Stimulated activated CD8-positive, alpha-beta memory T cell treated with anti-CD3 and anti-CD28 coated beads, Interleukin-4, amount 100 ng/mL, for 4 hours (primary cell): ENCODE measurements around the gene FBRSL1.
"Not testable (repeated sequence)": the region's sequence is repeated elsewhere in the genome, so short reads cannot be mapped to it uniquely, and the experiment has no call there.

Experiments
- DNase-seq, 2 donors: peaks; one replicate each; pipeline ENCODE4 v3.0.0-alpha.2; 2020; ENCODE audit warnings: low read depth in 2 of 2, low spot score in 1 of 2

The FBRSL1 gene

GRCh38 chr12:132489602-132490266 lies at the start of gene FBRSL1:
FBRSL1 (plus strand) TSS chr12:132490151.
- DNase-seq: peak; percentile 79 to 88

- DNase-seq: not testable (repeated sequence)
These were observed 49.5 kb upstream of the FBRSL1 start for GRCh38 chr12:132440420-132440819.

GRCh38 chr12:132441871-132442863 lies 47.8 kb upstream of the FBRSL1 start:
- no peak for DNase-seq

- no peak for DNase-seq
These were observed 46.9 kb upstream of the FBRSL1 start for GRCh38 chr12:132443091-132443490.

- no peak for DNase-seq
These were observed 45.7 kb upstream of the FBRSL1 start for GRCh38 chr12:132444283-132444682.

GRCh38 chr12:132444957-132445883 lies 44.7 kb upstream of the FBRSL1 start:
- peak; percentile 28 to 63 for DNase-seq

- peak in 1 of 2 donors; percentile 56 for DNase-seq
These were observed 43.9 kb upstream of the FBRSL1 start for GRCh38 chr12:132445884-132446632.

- DNase-seq: no peak
These were observed 43.2 kb upstream of the FBRSL1 start for GRCh38 chr12:132446633-132447326.

- DNase-seq: no peak
These were observed 42.6 kb upstream of the FBRSL1 start for GRCh38 chr12:132447327-132447720.

- DNase-seq: no peak
These were observed 42.1 kb upstream of the FBRSL1 start for GRCh38 chr12:132447731-132448462.

- DNase-seq: no peak
These were observed 41.5 kb upstream of the FBRSL1 start for GRCh38 chr12:132448463-132448820.

GRCh38 chr12:132449565-132450417 lies 40.2 kb upstream of the FBRSL1 start:
- no peak for DNase-seq

GRCh38 chr12:132450418-132451171 lies 39.4 kb upstream of the FBRSL1 start:
- DNase-seq: no peak

GRCh38 chr12:132451172-132451835 lies 38.6 kb upstream of the FBRSL1 start:
- no peak for DNase-seq

GRCh38 chr12:132451836-132452195 lies 38.1 kb upstream of the FBRSL1 start:
- DNase-seq: no peak

GRCh38 chr12:132452596-132453350 lies 37.2 kb upstream of the FBRSL1 start:
- DNase-seq: no peak
